Lung (tissue), 12 donors: Measurements from ENCODE around the gene MSH4. TPM values are rescaled to one million over a fixed set of nuclear protein-coding genes. Genes with fewer than 3 reads are reported as not detected.

ENCODE experiments used
- ATAC-seq: fragments of 200-7000 bp; cut with Tn5 transposase; one replicate; pipeline ENCODE4 v1.9.1; 2020; ENCODE audit warnings: moderate number of reproducible peaks; ENCODE audit not compliant: insufficient read depth, low FRiP score
- DNase-seq, 3 donors: peaks; one replicate each; pipeline ENCODE4 v3.0.0-alpha.2; 2013 to 2017
- H3K27ac ChIP-seq, 2 donors: one replicate each; pipeline ENCODE4 v1.5.1; 2013; ENCODE audit warnings: mild to moderate bottlenecking in 2 of 2, moderate library complexity in 2 of 2, control low read depth in 1 of 2, inconsistent platforms in 1 of 2, low read depth in 1 of 2, low read length in 1 of 2
- H3K27me3 ChIP-seq, 3 donors: one replicate each; pipeline ENCODE4 v1.5.1; 2013; ENCODE audit warnings: low read length in 2 of 3; ENCODE audit not compliant: control insufficient read depth in 3 of 3, insufficient read depth in 3 of 3
- H3K36me3 ChIP-seq, 4 donors: one replicate each; pipeline ENCODE4 v1.5.1; 2013; ENCODE audit warnings: low read length in 4 of 4, mild to moderate bottlenecking in 1 of 4, moderate library complexity in 1 of 4; ENCODE audit not compliant: control insufficient read depth in 4 of 4, insufficient read depth in 4 of 4
- H3K4me1 ChIP-seq, 5 donors: one replicate each; pipeline ENCODE4 v1.5.1; 2013; ENCODE audit warnings: low read length in 5 of 5, mild to moderate bottlenecking in 2 of 5, moderate library complexity in 1 of 5; ENCODE audit not compliant: control insufficient read depth in 5 of 5, insufficient read depth in 5 of 5
- H3K4me3 ChIP-seq: one replicate; pipeline ENCODE4 v1.5.1; 2013; ENCODE audit warnings: mild to moderate bottlenecking, control low read depth, moderate library complexity
- H3K9ac ChIP-seq, 2 donors: one replicate each; pipeline ENCODE4 v1.5.1; 2013; ENCODE audit warnings: low read length in 2 of 2, control low read depth in 1 of 2; ENCODE audit not compliant: insufficient read depth in 1 of 2
- H3K9me3 ChIP-seq, 4 donors: one replicate each; pipeline ENCODE4 v1.5.1; 2013; ENCODE audit warnings: low read length in 3 of 4, mild to moderate bottlenecking in 1 of 4, moderate library complexity in 1 of 4; ENCODE audit not compliant: control insufficient read depth in 4 of 4, insufficient read depth in 3 of 4
- WGBS, 2 donors: extraction: QIAGEN DNeasy Blood & Tissue Kit; methylation state at CpG; one replicate each; pipeline ENCODE4 v1.1.7; 2013; 5-methylcytosine and 5-hydroxymethylcytosine counted together
- polyA plus RNA-seq, 2 donors: library from polyadenylated mRNA; stranded (reverse); fragments of 200-250 nt; gene quantifications; one replicate each; pipeline ENCODE4 v1.2.1, GENCODE V29; 2013
- total RNA-seq, 2 donors: library from RNA; depleted of rRNA in 1 of 2; stranded (reverse); fragments of >200 nt in 1 of 2; gene quantifications; one replicate each; pipeline ENCODE4 v1.2.1, GENCODE V29; 2014 to 2021
- TF ChIP-seq, protein P1 (sequence below): IDR thresholded peaks from 2 replicates; pipeline ENCODE4 v1.5.1; 2012; ENCODE audit warnings: mild to moderate bottlenecking; ENCODE audit errors: control extremely low read depth, extremely low read depth
- donor health status: control.
- donor health status: control.
- donor health status: Bipolar disorder and iron deficiency.
- donor health status: healthy.
- donor health status: DM: yes; HTN: yes; CAD: no.

The MSH4 gene
- total and polyA plus RNA-seq, 4 donors, result 0.13 to 0.40 (median 0.36) TPM

DNA sequence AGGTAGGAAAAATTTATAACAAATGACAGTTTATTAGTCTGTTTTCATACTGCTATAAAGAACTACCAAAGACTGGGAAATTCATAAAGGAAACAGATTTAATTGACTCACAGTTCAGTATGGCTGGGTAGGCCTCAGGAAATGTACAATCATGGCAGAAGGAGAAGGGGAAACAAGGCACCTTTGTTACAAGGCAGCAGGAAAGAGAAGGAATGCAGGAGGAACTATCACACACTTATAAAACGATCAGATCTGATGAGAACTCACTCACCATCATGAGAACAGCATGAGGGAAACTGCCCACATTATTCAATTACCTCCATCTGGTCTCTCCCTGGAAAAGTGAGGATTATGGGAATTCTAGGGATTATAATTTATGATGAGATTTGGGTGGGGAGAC, 74.3 kb downstream of the MSH4 start:
- no peak for ATAC-seq
- no peak for DNase-seq
- WGBS, 2 donors, result 57 to 65% methylated on average over 1 of the region's 1 CpG

DNA sequence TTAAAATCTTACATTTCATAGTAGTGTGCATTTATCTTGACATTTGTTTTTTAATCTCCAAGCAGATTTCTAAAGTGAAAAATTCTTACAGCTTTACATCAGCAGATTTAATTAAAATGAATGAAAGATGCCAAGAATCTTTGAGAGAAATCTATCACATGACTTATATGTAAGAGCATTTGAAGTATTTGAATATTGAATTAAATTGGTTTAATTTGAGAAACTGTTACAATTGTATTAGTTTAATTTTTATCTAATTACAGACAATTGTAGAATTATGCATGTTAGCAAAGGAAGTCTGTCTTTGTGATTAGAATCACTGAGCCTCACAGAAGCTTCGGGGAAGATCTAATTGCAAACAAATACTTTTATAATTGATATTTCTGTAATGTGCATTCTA, 83.3 kb downstream of the MSH4 start:
- TF ChIP-seq, protein P1, sequence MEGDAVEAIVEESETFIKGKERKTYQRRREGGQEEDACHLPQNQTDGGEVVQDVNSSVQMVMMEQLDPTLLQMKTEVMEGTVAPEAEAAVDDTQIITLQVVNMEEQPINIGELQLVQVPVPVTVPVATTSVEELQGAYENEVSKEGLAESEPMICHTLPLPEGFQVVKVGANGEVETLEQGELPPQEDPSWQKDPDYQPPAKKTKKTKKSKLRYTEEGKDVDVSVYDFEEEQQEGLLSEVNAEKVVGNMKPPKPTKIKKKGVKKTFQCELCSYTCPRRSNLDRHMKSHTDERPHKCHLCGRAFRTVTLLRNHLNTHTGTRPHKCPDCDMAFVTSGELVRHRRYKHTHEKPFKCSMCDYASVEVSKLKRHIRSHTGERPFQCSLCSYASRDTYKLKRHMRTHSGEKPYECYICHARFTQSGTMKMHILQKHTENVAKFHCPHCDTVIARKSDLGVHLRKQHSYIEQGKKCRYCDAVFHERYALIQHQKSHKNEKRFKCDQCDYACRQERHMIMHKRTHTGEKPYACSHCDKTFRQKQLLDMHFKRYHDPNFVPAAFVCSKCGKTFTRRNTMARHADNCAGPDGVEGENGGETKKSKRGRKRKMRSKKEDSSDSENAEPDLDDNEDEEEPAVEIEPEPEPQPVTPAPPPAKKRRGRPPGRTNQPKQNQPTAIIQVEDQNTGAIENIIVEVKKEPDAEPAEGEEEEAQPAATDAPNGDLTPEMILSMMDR, result no peak
- DNase-seq (no peak), ATAC-seq (no peak)
- WGBS, 2 donors, result 80 to 83% methylated on average over 1 of the region's 1 CpG
- Histone ChIP-seq H3K27ac (no peak overlapping the region), H3K9me3 (no peaks in the 10 kb centered on the region), H3K27me3 (no peaks in the 10 kb centered on the region), H3K4me1 (no peaks in the 10 kb centered on the region), H3K9ac (no peak overlapping the region), H3K4me3 (no peak overlapping the region), H3K36me3 (no peaks in the 10 kb centered on the region)

More for the DNA sequence above, 74.3 kb downstream of the MSH4 start:
- Histone ChIP-seq H3K27ac (no peak overlapping the region), H3K4me3 (no peak overlapping the region), H3K9me3 (peaks cover 0 to 2% (median 0%) of the 10 kb centered on the region in 4 donors), H3K9ac (no peak overlapping the region), H3K4me1 (no peaks in the 10 kb centered on the region), H3K27me3 (no peaks in the 10 kb centered on the region), H3K36me3 (no peaks in the 10 kb centered on the region)
- TF ChIP-seq, protein P1, result no peak

DNA sequence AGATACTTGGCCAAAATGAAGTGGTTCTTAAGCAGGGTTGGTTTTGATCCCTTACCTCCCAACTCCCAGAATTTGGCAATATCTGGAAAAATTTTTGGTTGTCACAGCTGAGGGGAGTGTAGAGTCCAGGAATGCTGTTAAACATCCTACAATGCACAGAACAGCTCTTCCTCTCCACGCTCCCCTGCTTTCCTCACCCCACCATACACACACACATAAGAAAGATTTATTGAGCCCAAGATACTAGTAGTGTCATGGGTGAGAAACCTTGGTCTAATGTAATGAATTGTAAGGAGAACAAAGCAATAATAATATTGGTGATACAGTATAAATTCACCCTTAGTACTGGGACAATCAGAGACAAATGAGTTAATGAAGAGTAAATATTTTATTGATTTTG, 87.8 kb downstream of the MSH4 start:
- no peaks in the 10 kb centered on the region for H3K36me3 ChIP-seq
- H3K9ac ChIP-seq, result no peak overlapping the region
- no peaks in the 10 kb centered on the region for H3K4me1 ChIP-seq
- TF ChIP-seq, protein P1, result no peak
- no peak overlapping the region for H3K4me3 ChIP-seq
- ATAC-seq (no peak), DNase-seq (no peak)
- WGBS, 2 donors, result 79 to 94% methylated on average over 1 of the region's 1 CpG
- H3K9me3 ChIP-seq, result no peaks in the 10 kb centered on the region
- no peak overlapping the region for H3K27ac ChIP-seq
- no peaks in the 10 kb centered on the region for H3K27me3 ChIP-seq

DNA sequence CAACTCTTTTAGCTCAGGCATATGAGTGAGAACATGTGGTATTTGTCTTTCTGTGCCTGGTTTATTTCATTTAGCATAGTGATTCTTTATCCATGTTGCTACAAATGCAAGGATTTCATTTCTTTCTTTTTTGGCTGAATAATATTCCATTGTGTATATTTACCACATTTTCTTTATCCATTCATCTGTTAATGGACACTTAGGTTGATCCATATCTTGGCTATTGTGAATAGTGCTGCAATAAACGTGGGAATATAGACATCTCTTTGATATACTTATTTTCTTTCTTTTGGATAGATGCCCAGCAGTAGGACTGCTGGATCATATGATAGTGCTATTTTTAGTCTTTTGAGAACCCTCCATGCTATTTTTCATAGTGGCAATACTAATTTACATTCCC, 104.7 kb downstream of the MSH4 start:
- whole genome bisulfite sequencing, 2 donors, result 42 to 75% methylated on average over 1 of the region's 1 CpG
- no peak overlapping the region for H3K4me3 ChIP-seq
- no peak overlapping the region for H3K9ac ChIP-seq
- TF ChIP-seq, protein P1, result no peak
- no peak for ATAC-seq
- no peak for DNase-seq
- H3K27ac ChIP-seq, result no peak overlapping the region
- no peaks in the 10 kb centered on the region for H3K27me3 ChIP-seq
- no peaks in the 10 kb centered on the region for H3K9me3 ChIP-seq
- no peaks in the 10 kb centered on the region for H3K36me3 ChIP-seq
- no peaks in the 10 kb centered on the region for H3K4me1 ChIP-seq
